Activated T-helper 2 cell treated with anti-CD3 and anti-CD28 coated beads, Interferon-gamma antibody, Interleukin-2, Interleukin-4, amounts not matched to agents 10 μg/mL and 5 μg/mL and 100 μg/mL, durations not matched to agents 14 hours and 24 hours and 36 hours (primary cell): ENCODE measurements around the gene MAP3K6. TPM values are rescaled to one million over a fixed set of nuclear protein-coding genes. Genes with fewer than 3 reads are reported as not detected.

Source experiments
- DNase-seq: peaks from one replicate; pipeline ENCODE4 v3.0.0; 2021; ENCODE audit warnings: low spot score
- H3K27ac Mint-ChIP-seq: one replicate; pipeline ENCODE4 v1.8.0; 2021; ENCODE audit warnings: mixed read lengths
- H3K27me3 Mint-ChIP-seq: one replicate; pipeline ENCODE4 v1.8.0; 2021; ENCODE audit warnings: low read depth, mixed read lengths
- H3K36me3 Mint-ChIP-seq: one replicate; pipeline ENCODE4 v1.8.0; 2021; ENCODE audit warnings: low read depth, mixed read lengths
- H3K4me1 Mint-ChIP-seq: one replicate; pipeline ENCODE4 v1.8.0; 2021; ENCODE audit warnings: low read depth, mixed read lengths
- H3K4me3 Mint-ChIP-seq: one replicate; pipeline ENCODE4 v1.8.0; 2021; ENCODE audit warnings: low read depth, mild to moderate bottlenecking, moderate library complexity, mixed read lengths
- H3K9me3 Mint-ChIP-seq: one replicate; pipeline ENCODE4 v1.8.0; 2021; ENCODE audit warnings: mixed read lengths
- intact Hi-C: fragments of 100-400 bp; cut with micrococcal nuclease; formaldehyde crosslinking; loops from one replicate; pipeline ENCODE4 v1.15.1; 2023
- total RNA-seq: library from RNA; stranded (reverse); gene quantifications from 2 replicates; pipeline ENCODE4 v1.2.3, GENCODE V29; 2022

Gene MAP3K6
- total RNA-seq, 1 donor from 2014 or later = 15.8 TPM

DNA sequence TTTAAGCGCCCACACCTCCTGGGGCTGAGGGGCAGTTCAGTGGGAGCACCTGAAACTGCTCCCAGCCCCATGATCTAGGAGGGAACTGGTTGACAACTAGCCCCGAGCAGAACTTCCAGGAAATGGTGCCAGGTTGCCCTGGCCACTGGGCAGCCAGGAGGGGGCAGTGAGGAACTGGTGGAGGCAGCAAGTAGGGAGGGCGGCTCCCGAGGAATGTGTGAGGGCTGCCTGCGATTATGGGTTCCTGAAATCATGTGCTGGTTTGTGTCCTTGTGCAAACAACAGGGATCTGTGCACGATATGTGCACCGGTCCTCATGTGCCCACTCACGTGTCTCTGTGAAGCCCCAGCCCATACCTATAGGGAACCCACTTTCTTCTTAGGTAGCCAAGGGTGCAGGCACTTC, 35.6 kb upstream of the MAP3K6 start:
- H3K27ac Mint-ChIP-seq = no peak overlapping the region
- no peak overlapping the region for H3K4me3 Mint-ChIP-seq
- intact Hi-C loops = no loop called here
- no peaks in the 10 kb centered on the region for H3K9me3 Mint-ChIP-seq
- no peak for DNase-seq
- H3K27me3 Mint-ChIP-seq = no peaks in the 10 kb centered on the region
- H3K4me1 Mint-ChIP-seq = peaks cover 11% of the 10 kb centered on the region
- peaks cover 9% of the 10 kb centered on the region for H3K36me3 Mint-ChIP-seq

DNA sequence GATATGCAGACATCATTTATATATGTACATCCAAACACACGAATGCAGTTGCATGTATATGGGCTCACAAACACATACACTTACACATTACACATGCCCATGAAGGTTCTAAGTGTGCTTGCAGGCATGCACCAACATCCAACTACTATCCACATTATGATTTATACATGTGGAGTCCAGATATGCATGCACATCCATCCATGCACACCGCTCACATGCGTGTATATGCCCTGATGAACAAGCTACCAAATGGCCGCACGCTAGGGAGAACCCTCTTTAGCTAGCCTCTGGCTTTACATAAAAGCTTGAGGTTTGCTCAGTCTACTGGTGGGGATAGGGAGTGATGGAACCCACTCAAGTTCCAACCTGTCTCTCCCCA, 34.2 kb upstream of the MAP3K6 start:
- H3K36me3 Mint-ChIP-seq = peaks cover 4% of the 10 kb centered on the region
- H3K4me1 Mint-ChIP-seq = peaks cover 11% of the 10 kb centered on the region
- intact Hi-C loops = no loop called here
- H3K27me3 Mint-ChIP-seq = no peaks in the 10 kb centered on the region
- no peak overlapping the region for H3K4me3 Mint-ChIP-seq
- no peaks in the 10 kb centered on the region for H3K9me3 Mint-ChIP-seq
- no peak overlapping the region for H3K27ac Mint-ChIP-seq
- no peak for DNase-seq

DNA sequence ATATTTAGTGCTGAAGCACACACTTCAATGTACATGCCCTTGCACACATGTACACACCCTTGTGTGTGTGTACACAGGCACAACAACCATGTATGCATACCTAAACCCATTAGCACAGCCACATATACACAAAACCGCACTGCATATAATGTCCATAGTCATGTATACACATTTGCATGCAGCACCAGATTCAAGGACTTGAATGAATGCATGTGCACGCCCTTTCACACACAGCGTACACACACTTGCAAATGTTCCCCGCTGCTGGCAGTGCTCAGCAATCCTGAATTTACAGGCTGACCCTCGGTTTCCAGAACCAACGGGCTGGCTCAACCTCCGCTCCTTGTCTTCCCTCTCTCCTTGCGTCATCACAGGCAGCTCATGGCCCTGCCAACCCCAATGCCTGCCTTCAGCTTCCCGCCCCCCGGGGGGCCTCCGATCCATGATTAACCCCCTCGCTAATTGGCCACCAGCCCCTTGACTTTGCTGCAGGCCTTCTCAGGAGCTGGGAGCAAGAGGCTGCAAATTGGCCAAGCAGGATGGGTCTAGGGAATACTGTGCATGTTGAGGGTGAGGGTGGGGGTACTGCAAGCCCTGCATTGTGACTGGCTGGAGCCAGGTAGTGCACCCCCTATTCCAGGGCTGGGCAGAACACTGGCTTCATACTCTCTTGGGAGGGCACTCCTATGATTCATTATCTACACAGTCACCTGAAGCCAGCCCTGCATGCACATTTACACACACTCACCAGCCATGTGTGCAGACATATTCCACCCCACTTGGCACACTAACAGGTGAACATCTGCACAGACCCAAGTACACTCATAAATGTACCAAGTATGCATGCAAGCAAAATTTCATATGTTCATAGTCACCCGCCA, 33.6 kb upstream of the MAP3K6 start:
- Mint-ChIP-seq H3K9me3 (no peaks in the 10 kb centered on the region), H3K4me3 (no peak overlapping the region), H3K27ac (no peak overlapping the region), H3K4me1 (peaks cover 11% of the 10 kb centered on the region), H3K36me3 (peaks cover 4% of the 10 kb centered on the region), H3K27me3 (no peaks in the 10 kb centered on the region)
- no peak for DNase-seq
- intact Hi-C loops = no loop called here

DNA sequence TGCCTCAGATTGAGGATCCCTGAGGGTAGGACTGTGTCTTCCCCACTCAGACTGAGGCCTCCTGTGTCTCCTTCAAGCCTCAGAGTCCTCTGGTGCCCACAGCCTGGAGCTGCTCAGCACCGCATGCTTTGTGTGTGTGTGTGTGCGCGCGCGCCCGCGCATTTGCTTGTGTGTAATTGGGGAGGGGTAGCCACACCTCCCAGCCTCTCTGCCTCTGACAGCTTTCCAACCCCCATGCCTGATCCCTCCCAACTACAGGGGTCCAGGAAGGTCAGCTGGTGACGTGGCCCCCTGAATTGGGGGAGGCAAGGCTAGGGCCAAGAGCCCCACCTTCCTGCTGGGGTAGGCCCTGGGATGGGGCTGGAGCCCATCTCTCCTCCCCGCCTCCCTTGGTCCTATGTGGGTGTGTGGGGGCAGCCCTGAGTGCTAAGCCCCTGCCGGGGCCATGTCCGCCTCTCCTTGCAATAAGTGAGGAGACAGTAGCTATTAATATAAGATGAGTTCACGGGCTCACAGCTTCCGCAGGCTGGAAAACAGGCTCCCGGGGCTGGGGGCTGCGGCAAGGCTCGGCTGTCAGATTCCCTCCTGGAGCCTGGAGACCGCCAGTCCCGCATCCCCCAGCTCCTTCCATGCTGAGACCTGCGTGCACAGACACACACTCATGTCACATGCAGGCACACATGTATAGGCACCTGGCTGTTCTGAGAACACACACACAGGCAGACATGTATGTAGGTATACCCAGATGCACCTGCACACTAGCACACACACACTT, 32.7 kb upstream of the MAP3K6 start:
- Mint-ChIP-seq H3K9me3 (no peaks in the 10 kb centered on the region), H3K4me1 (peaks cover 12% of the 10 kb centered on the region), H3K36me3 (peaks cover 4% of the 10 kb centered on the region), H3K27me3 (no peaks in the 10 kb centered on the region), H3K27ac (no peak overlapping the region), H3K4me3 (no peak overlapping the region)
- intact Hi-C loops = loop anchor here (10.0 kb wide), 1 partner anchor 265 kb away; no protein-coding TSS in a partner anchor
- DNase-seq = no peak

DNA sequence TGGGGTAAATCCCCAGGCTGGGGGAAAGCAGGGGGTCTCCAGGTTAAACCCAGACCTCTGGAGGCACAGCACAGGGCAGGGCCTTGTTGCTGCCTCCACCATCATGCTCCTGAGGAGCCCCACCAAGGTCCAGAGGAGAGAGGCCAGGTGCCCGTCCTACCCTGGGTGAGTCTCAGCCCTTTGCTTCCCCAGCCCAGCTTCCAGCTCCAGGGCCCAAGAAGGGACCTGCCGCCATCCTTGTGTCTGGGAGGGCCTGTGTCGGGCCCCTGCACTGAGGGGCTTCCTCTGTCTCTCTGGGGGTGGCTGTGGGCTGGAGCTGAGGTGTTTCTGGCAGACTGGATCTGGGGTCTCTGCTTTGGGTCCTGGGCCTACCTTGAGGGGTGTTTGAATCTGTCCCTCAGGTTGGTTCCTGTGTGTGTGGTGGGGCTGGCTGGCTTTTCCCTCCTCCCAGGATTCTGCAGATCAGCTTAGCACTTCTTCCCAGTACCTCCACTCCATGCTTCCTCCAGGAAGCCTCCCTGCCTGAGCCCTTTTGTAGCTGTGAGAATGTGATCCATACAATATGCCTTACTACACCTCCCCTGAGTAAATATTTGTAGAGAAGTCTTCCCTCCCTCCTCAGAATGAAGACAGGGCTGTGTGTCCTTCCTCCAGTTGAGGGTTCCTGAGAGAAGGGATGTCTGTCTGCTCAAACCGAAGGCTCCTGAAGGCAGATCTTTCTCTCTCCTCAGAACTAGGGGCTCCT, 31.8 kb upstream of the MAP3K6 start:
- Mint-ChIP-seq H3K4me3 (no peak overlapping the region), H3K27ac (no peak overlapping the region), H3K9me3 (no peaks in the 10 kb centered on the region), H3K4me1 (peaks cover 7% of the 10 kb centered on the region), H3K27me3 (no peaks in the 10 kb centered on the region), H3K36me3 (no peaks in the 10 kb centered on the region)
- DNase-seq = no peak
- intact Hi-C loops = loop anchor here (10.0 kb wide), 1 partner anchor 266 kb away; no protein-coding TSS in a partner anchor

DNA sequence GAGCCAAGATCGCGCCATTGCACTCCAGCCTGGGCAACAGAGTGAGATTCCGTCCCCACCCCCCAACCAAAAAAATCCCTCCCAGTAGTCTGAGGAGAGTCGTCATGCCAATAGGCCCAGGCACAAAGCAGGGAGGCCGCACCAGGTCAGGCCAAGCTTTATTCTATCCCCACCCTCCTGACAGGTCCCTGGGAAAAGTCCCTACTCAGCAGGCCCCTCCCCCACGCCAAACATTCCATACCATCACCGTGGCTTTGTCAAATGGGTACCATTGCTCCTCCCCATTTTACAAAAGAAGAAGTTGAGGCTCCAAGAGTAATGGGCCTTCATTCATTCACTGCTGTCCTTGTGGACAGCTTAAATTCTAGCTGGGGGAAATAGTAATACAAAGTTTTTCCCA, 31.0 kb upstream of the MAP3K6 start:
- H3K4me3 Mint-ChIP-seq = no peak overlapping the region
- H3K27ac Mint-ChIP-seq = no peak overlapping the region
- no peaks in the 10 kb centered on the region for H3K36me3 Mint-ChIP-seq
- no peaks in the 10 kb centered on the region for H3K27me3 Mint-ChIP-seq
- DNase-seq = no peak
- intact Hi-C loops = loop anchor here (10.0 kb wide), 1 partner anchor 267 kb away; no protein-coding TSS in a partner anchor
- peaks cover 5% of the 10 kb centered on the region for H3K4me1 Mint-ChIP-seq
- no peaks in the 10 kb centered on the region for H3K9me3 Mint-ChIP-seq

DNA sequence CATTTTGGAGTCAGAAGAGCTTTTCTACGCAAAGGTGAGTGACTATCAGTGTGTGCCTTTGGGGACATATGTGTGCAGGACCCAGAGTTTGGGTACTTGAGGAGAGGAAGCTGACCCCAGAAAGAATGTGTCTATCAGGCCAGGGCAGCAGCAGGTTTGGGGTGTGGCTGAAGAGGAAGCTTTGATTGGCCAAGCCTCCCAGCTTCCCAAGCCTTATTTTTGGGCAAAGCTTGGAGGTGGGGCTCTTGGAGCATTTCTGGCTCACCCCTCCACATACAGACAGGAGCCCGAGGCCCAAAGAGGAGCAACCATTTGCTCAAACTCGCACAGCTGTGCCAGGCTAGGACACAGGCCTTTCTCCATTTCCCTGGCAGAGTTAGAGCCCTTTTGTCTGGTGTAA, 30.3 kb upstream of the MAP3K6 start:
- no peak for DNase-seq
- H3K27ac Mint-ChIP-seq = no peak overlapping the region
- no peak overlapping the region for H3K4me3 Mint-ChIP-seq
- peaks cover under 1% of the 10 kb centered on the region for H3K27me3 Mint-ChIP-seq
- intact Hi-C loops = loop anchor here (10.0 kb wide), 1 partner anchor 268 kb away; no protein-coding TSS in a partner anchor
- H3K9me3 Mint-ChIP-seq = no peaks in the 10 kb centered on the region
- no peaks in the 10 kb centered on the region for H3K36me3 Mint-ChIP-seq
- H3K4me1 Mint-ChIP-seq = peaks cover 6% of the 10 kb centered on the region

DNA sequence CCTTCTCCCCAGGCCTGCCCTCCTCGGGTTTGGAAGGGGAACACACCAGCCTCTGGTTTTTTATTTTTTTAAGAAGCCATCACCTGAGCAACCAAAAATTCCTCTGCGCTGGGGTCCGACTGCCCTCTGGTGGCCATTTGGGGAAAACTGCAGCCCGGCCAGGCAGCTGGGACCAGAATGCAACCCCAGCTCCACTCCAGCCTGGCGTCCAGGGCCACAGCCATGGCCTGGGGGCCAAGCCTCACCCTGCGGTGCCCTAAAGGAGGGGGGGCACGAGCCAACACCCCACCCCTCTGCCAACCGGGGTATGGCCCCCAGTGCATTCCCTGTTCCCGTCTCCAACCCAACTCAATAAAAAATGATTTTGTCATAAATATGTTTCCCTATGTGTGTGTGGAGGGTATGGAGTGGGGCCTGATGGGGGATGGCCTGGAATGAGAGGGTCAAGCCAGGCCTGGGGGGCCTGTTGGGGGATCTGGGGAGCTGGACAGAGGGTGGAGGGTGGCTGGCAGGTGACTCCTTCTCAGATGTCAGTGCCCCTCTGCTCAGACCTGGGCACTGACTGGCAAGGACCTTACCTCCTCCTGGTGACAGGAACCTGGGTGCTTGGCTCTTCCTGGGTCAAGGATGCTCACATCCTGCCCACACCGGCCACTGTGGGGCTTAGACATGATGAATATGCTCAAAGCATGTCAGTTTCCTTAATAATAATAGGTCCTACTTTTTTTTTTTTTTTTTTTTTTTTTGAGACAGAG, 28.9 kb upstream of the MAP3K6 start:
- H3K9me3 Mint-ChIP-seq = no peaks in the 10 kb centered on the region
- H3K4me3 Mint-ChIP-seq = no peak overlapping the region
- no peak overlapping the region for H3K27ac Mint-ChIP-seq
- H3K36me3 Mint-ChIP-seq = no peaks in the 10 kb centered on the region
- H3K27me3 Mint-ChIP-seq = peaks cover 3% of the 10 kb centered on the region
- H3K4me1 Mint-ChIP-seq = peaks cover 10% of the 10 kb centered on the region
- intact Hi-C loops = loop anchor here (2.0 to 10.0 kb wide), 2 partner anchors 63 to 269 kb away; no protein-coding TSS in a partner anchor
- peak; percentile 78 for DNase-seq

DNA sequence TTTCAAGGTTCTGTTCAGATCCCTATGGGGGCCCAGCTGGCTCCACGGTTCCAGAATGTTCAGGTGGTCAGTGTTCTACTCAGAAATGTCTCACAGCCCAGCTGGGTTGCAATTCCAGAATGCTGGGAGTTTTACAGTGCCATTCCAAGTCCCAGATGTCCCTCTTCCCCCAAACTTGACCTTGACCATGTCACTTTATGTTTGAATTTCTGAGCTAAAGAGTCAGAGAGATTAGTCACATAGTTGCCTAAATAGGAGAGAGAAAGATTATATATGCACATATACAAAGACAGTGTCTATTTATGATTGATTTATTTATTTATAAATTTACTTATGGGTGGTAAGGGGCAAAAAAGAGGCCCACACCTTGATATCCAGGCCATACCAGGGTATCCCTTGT, 28.2 kb upstream of the MAP3K6 start:
- H3K4me1 Mint-ChIP-seq = peaks cover 10% of the 10 kb centered on the region
- intact Hi-C loops = loop anchor here (2.0 to 10.0 kb wide), 2 partner anchors 62 to 270 kb away; no protein-coding TSS in a partner anchor
- no peak overlapping the region for H3K27ac Mint-ChIP-seq
- no peak for DNase-seq
- peaks cover 3% of the 10 kb centered on the region for H3K27me3 Mint-ChIP-seq
- no peaks in the 10 kb centered on the region for H3K36me3 Mint-ChIP-seq
- H3K9me3 Mint-ChIP-seq = no peaks in the 10 kb centered on the region
- no peak overlapping the region for H3K4me3 Mint-ChIP-seq

DNA sequence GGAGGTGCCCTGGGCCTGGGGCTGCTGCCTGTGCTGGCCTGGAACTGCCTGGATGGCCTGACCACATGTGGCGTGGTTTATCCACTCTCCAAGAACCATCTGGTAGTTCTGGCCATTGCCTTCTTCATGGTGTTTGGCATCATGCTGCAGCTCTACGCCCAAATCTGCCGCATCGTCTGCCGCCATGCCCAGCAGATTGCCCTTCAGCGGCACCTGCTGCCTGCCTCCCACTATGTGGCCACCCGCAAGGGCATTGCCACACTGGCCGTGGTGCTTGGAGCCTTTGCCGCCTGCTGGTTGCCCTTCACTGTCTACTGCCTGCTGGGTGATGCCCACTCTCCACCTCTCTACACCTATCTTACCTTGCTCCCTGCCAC, 27.5 kb upstream of the MAP3K6 start:
- no peak for DNase-seq
- intact Hi-C loops = loop anchor here (2.0 to 10.0 kb wide), 2 partner anchors 61 to 271 kb away; no protein-coding TSS in a partner anchor

DNA sequence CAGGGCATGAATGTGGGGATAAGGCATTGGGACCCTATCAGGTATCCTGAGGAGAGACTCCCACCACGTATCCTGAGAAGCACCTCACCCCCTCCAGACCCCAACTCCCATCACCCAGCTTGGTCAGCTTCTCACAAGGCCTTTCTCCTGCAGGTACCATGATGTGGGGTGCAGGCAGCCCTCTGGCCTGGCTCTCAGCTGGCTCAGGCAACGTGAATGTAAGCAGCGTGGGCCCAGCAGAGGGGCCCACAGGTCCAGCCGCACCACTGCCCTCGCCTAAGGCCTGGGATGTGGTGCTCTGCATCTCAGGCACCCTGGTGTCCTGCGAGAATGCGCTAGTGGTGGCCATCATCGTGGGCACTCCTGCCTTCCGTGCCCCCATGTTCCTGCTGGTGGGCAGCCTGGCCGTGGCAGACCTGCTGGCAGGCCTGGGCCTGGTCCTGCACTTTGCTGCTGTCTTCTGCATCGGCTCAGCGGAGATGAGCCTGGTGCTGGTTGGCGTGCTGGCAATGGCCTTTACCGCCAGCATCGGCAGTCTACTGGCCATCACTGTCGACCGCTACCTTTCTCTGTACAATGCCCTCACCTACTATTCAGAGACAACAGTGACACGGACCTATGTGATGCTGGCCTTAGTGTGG, 27.0 kb upstream of the MAP3K6 start:
- Mint-ChIP-seq H3K27ac (no peak overlapping the region), H3K4me1 (peaks cover 10% of the 10 kb centered on the region), H3K27me3 (peaks cover 3% of the 10 kb centered on the region), H3K4me3 (peak overlapping the region; percentile 82), H3K9me3 (no peaks in the 10 kb centered on the region), H3K36me3 (no peaks in the 10 kb centered on the region)
- no peak for DNase-seq
- intact Hi-C loops = loop anchor here (2.0 to 10.0 kb wide), 2 partner anchors 61 to 271 kb away; no protein-coding TSS in a partner anchor

More for the DNA sequence above, 27.5 kb upstream of the MAP3K6 start:
- peak overlapping the region; percentile 52 for H3K4me3 Mint-ChIP-seq
- H3K27ac Mint-ChIP-seq = no peak overlapping the region
- no peaks in the 10 kb centered on the region for H3K36me3 Mint-ChIP-seq
- peaks cover 10% of the 10 kb centered on the region for H3K4me1 Mint-ChIP-seq
- H3K27me3 Mint-ChIP-seq = peaks cover 3% of the 10 kb centered on the region
- no peaks in the 10 kb centered on the region for H3K9me3 Mint-ChIP-seq
